Inflammatory macrophage (primary cell): Measurements from ENCODE around the gene TMEM176B.
"Not testable (repeated sequence)": the region's sequence is repeated elsewhere in the genome, so short reads cannot be mapped to it uniquely, and the experiment has no call there.

ENCODE experiments used
- DNase-seq, 2 donors: peaks; one replicate each; pipeline ENCODE4 v3.0.0-alpha.2; 2020 to 2022

TMEM176B gene

DNA sequence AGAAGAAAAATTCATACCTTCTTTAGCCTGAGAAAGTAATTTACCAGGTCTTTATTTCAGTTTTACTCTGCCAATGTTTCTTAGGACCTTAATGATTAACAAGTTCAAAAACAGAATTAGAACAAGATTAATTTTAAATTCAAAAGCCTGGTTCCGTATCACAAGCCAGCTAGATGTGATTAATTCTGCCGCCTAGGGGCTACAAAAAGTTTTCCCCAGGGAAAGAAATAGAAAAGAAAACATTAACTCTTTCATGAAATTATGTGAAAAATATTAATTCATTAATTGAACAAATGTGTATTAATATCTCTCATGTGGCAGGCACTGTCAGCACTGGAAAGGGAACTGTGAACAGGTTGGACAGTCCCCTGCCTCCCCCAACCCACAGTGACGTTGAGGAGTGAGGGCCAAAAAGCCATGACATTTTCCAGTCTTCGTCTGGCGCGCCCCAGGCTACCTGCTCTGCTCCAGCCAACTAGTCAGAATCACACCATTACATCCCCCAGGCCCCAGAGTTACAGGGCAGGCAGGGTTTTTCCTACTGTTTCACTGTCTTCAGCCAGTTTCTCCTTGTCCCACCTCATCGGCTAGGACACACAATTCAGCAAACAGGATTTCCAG lies 20.5 kb upstream of the TMEM176B start:
- no peak for DNase-seq

DNA sequence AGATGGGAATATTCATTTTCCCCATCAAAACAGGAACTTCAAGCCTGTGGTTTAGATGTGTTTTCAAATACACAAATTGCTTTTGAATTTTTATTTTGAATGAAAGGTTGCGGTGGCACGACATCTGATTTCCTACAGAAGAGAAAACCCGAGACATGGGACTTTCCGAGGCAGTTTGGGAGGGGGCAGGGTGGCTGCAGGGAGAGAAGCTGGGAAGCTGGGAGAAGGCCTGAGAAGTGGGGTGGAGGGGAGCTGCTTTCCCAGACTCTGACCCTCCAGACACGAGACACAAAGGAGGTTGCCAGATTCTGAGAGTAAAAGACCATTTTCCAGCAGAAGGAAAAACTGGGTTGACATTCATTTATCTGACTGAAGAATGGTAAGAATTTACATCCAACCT lies 20.0 kb upstream of the TMEM176B start:
- DNase-seq: no peak

DNA sequence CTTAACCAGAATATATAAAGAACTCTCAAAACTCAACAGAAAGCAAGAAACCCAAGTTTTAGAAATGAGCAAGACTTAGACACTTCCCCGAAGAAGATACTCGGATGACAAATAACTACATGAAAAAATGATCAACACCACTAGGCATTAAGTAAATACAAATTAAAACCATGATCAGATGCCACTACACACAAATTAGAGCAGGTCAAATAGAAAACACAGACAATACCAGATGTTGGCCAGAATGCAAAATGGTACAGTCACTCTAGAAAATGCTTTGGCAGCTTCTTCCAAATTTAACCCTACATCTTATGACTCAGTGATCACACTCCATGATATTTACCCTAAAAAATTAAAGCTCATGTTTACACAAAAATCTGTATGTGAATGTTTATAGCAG lies 18.8 kb upstream of the TMEM176B start:
- no peak for DNase-seq

DNA sequence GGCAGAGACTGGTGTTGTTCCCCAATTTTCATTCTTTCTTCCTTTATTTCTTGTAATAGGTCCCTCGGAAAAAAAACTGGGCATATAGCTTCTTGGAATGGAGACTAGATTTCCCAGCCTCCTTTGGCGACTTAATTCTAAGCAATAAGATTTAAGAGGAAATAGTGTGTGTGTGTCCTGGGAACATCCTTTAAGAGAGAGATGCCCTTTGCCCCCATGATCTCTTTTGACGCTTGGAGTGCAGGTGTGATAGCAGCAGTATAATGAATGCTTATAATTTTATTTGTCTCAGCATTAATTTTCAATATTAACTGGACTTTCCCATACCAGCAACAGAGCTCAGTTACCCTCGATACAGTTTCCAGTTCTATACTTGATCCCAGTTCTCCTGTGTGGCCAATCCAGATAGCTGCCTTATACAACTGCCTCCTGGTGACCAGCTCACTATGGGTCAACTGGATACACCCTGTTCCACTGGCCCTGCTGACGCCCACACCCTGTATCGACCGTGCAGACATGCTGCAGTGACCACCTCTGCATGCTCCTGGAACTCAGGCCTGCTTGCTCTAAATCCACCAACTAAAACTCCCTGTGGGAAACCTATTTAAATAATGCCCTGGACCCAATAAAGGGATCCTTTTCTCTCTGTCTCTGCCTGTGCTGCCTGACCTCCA lies 14.3 kb upstream of the TMEM176B start:
- no peak for DNase-seq

DNA sequence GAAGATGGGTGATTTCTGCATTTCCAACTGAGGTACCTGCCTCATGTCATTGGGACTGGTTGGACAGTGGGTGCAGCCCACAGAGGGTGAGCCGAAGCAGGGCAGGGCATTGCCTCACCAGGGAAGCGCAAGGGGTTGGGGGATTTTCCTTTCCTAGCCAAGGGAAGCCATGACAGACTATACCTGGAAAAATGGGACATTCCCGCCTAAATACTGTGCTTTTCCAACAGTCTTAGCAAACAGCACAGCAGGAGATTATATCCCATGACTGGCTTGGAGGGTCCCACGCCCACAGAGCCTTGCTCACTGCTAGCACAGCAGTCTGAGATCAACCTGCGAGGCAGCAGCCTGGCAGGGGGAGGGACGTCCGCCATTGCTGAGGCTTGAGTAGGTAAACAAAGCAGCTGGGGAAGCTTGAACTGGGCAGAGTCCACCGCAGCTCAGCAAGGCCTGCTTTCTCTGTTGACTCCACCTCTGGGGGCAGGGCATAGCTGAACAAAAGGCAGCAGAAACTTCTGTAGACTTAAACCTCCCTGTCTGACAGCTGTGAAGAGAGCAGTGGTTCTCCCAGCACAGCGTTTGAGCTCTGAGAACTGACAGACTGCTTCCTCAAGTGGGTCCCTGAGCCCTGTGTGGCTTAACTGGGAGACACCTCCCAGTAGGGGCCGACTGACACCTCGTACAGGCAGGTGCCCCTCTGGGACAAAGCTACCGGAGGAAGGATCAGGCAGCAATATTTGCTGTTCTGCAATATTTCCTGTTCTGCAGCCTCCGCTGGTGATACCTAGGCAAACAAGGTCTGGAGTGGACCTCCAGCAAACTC lies 7.7 kb upstream of the TMEM176B start:
- DNase-seq: not testable (repeated sequence)

DNA sequence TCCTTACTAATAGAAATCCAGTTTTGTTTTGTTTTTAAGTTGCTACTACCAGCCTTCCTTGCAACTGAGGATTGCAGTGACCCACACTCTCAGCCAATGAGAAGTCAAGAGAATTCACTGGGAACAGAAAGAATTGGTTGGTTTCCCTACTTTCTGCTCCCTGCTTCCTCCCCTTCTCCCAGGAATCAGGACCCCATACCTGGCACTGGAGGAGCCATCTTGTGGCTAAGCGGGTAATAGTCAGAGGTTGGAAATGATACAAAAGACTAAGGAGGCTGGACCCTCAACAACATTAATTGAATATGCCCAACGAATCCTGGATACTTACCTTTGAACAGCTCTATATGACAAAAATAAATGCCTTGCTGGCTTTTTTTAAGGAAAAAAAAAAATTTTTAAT lies 6.7 kb upstream of the TMEM176B start:
- no peak for DNase-seq

DNA sequence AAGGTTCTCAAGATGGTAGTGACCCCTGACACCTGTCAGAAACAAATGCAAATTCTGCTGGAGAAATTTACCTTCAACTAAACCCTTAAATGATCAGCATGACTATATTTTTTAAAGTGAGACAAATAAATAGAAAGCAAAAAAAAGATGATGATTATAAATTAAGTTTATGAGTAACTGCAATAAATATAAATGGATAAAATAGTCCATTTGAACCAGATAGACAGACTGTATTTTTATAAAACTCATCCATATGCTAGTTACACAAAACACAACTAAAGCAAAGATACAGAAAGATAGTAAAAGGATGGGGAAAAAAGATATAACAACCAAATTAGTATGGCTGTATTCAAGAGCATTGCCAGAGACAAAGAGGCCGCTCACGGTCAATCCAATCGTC lies 6.3 kb upstream of the TMEM176B start:
- DNase-seq: no peak

DNA sequence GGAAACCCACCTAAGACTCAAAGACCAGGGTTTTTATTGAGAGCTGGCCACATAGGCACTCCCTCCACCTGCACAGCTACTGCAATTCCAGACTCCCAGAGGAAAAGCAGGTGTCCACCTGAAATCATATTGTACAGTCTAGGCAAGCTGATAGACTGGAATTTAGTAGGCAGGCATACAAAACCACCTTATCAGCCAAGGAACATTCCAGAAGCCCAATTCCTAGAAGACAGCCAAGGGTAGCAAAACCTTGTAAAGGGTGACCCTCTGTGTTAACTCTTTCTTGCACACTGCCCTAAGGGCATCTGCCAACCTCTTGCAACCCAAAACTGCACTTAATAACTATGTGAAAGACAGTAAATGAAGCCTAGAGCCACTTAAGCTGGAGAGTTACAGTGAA lies 5.7 kb upstream of the TMEM176B start:
- no peak for DNase-seq

DNA sequence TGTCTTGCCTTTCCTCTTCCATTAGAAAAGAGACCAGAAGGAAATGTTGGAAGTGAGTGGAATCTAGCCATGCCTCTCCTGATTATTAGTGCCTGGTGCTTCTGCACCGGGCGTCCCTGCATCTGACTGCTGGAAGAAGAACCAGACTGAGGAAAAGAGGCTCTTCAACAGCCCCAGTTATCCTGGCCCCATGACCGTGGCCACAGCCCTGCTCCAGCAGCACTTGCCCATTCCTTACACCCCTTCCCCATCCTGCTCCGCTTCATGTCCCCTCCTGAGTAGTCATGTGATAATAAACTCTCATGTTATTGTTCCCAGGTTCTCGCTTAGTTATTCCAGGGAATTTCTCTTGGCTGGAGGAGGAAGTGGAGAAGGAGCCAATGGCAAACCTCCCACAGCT lies 4.6 kb upstream of the TMEM176B start:
- no peak for DNase-seq

DNA sequence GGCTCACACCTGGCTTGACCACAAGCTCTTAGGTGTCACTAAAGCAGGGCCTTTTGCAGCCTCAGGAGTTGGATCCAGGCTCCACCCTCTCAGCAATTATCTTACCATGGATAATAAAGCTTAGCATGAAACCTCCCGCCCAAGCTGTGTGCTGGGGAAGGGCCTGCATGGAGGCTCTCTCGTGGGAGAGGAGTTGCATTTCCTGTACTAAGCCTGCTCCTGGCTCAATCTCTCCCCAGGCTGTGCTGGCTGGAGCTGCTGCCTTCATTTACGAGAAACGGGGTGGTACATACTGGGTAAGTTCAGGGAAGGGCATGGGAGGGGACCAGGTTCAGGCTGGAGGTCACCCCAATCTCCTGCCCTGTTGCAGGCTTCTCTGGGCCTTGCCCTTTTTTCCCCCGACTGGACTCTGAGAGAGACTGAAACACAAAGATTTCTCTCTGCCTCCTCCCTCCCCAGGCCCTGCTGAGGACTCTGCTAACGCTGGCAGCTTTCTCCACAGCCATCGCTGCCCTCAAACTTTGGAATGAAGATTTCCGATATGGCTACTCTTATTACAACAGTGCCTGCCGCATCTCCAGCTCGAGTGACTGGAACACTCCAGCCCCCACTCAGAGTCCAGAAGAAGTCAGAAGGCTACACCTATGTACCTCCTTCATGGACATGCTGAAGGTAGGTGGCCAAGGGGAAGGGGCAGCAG lies 3.1 kb upstream of the TMEM176B start:
- DNase-seq: no peak

DNA sequence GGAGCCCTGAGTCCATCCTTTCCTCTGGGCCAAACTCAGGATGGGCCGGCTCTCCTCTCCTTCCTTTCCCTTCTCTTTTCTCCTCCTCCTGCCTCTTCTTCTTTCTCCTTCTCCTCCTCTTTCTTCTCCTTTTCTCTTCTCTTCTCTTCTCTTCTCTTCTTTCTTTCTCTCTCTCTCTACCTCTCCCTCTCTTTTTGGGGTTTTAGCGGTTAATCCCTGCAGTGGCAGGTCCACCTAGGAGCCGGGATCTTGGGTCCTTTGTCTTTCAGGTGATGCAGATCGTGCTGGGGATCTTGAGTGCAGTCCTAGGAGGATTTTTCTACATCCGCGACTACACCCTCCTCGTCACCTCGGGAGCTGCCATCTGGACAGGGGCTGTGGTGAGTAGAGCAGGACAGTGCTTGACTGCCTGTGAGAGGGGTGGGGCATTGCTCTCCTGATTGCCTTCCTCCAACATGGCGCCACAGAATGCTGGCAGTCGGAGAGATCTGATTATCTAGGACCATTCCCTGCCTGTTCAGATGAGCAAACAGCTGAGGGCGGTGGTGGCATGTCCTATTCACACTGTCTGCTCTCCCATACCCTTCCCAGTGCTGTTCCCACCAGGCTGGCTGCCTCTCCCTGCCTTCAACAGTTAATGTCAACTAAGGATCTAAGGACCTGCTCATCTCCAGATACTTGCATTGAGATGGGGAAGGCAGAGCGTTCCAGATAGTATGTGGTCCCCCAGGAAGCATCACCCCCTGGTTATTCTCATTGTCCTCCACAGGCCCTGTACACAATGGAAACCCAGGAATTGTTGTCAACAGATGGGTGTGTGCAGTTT lies 2.0 kb upstream of the TMEM176B start:
- no peak for DNase-seq

DNA sequence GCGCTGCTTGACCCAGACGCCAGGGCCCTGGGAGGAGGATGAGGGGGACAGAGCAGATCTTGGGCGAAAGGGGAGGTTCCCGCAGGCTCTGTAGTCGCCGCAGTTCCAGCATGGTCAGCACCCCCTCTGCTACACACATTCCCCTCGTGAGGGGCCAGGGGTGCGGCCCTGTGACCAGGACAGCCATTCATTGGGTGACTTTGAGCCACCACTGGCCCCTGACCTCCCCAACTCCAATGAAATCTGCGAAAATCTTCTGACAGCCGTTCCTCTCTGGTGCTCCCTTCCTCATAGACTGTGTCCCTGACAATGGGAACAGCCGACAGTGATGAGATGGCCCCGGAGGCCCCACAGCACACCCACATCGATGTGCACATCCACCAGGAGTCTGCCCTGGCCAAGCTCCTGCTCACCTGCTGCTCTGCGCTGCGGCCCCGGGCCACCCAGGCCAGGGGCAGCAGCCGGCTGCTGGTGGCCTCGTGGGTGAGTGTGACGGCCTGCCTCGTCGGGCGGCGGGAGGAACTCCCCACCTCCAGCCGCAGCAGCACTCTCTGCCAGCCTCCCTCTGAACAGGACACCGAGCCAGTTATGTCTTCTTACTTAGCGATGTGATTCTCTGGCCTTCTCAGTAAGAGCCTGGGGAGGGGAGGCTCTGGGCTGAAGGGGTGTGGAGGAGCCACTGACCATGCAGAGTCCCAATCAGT lies 1.2 kb upstream of the TMEM176B start:
- peak in 1 of 2 donors; percentile 24 for DNase-seq

DNA sequence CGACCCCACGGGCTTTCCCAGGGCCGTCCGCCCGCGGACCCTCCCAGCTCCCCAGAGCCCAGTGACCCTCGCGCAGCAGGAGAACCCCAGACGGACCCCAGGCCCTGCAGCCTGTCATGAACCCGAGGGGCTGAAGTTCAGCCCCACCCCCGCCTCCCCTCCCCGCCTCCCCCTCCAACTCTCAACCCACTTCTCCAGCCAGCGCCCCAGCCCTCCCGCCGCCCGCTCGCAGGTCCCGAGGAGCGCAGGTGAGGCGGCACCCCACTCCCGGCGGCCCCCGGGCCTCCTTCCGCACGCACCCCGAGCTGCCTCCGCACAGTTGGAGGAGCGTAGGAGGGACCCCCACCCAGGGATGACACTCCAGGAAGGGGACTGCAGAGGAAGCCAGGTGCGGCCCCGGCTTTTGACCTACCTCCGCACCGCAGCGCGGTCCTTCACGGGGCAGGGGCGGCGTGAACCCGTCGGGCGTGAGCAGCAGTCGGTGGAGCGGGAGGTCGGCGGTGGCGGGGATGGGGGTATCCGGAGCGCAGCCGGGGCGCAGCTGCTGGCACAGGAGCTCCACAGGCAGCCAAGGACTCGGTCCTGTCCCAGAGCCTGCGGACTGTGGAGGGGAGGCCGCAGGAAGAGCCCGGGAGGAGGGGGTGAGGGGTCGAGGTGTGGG lies 547 bp upstream of the TMEM176B start, which contains the start of gene TMEM176A:
Gene TMEM176A, plus strand, starts transcription at position 189 of the 661 bp plus-strand sequence. CDS start 782 bp downstream, outside the sequence.
- no peak for DNase-seq

DNA sequence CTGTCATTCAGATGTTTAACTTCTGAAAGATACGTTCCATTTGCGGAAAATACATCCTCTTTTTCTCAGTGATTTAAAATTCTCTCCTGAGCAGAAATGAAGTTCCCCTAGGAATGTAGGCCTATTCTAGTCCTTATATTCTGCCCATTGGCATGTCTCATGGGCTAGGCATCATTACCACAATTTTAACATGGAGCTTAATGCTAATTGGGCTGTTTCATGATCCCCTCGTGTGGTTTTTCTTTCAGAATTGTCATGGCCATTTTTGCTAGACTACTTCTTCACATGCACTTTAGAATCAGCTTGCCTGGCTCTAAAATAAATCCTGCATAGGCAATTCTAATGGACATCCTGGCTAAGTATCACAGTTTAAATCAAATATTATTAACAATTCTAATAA lies 1.0 kb downstream of the TMEM176B start:
- DNase-seq: no peak

DNA sequence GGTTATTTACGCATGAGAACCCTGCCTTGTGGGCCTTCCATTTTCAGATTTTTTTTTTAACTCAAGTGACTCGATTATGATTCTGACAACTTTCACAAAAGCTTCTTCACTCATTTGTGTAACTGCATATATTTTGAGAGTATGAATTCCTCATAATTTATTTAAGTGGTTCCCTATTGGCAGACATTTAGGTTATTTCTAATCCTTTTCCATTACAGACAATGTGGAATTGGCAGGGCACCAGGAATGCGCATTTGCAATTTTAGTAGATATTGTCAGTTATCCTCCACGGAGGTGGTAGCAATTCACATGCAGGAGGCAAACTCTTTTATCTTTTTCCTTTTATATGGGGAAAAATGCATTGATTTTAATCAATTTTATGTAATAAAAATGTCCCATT lies 2.5 kb downstream of the TMEM176B start:
- DNase-seq: no peak

DNA sequence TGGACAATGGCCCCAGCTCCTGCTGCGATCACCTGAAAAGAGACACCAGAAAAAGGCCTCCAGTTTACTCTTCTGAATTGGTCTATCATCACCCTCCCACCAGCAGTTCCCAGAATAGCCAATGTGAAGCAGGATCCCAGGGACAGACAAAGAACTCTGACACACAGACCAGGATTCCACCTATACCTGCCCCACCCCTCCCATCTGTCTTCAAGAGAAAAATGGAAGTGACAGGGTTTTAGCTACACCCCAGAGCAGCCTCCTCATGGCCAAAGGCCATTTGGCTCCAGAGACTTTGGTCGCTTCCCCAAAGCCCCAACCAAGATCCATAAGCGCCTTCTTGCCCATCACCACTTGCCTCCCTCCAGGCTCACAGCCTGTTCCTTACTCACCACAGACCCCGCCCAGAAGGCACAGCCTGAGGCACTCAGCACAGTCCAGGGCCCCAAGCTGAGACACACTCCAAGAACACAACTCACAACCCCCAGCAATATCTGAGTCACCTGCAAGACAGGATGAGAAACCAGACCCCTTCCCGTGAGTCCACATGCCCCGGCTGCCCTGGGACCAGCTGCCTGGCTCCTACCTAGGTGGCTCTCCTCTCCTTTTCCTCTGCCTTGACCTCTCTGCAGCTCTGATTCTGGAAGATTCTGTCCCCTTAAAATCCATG lies 6.5 kb downstream of the TMEM176B start:
- no peak for DNase-seq

DNA sequence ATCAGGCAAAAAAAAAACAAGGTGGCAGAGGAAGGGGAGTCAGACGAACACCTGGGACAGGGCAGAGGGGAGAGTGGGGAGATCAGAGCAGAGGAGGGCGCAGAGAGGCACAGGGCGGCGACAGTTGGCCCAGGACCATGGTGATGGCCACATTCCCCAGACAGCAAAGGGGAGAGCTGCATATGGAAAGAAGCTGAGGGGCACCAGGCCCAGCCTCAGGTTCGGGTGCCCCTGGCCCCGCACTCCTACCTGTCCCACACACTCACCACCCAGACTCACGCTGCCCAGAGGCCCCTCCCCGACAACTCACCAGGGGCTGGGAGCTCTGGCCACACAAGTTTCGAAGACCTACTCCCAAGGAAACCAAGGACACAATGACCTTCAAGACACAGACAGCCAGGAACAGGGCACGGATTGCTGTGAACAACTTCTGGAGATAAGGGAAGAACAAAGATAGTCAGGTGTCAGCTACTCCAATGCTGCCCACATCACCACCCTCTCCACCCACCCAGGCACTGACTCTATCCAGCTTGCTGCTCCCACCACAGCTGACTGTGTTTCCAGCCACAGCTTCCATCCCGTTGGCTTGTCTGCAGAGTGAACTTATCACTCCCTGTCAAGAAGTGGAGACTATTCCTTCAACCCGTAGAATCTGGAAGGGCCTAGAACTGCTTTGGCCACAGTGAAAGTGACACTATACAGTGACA lies 8.3 kb downstream of the TMEM176B start:
- DNase-seq: no peak

DNA sequence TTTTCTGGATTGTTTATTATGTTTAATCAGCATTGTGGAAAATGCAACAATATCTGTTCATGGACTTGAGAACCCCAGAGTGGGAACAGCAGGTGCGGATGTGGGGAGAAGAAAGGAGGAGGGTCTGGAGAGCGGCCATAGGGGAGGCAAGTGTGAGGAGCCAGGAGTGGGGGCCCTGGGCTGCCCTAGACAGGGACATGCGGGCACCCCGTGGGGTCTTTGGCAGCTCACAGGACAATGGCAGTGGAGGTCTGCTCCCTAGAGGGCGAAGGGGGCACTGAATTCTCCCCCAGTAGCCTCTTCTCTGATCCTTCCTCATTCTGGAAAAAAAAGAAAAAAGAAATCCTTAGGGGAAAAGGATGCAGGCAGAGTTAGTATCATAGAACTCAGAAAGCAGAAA lies 8.9 kb downstream of the TMEM176B start:
- no peak for DNase-seq

DNA sequence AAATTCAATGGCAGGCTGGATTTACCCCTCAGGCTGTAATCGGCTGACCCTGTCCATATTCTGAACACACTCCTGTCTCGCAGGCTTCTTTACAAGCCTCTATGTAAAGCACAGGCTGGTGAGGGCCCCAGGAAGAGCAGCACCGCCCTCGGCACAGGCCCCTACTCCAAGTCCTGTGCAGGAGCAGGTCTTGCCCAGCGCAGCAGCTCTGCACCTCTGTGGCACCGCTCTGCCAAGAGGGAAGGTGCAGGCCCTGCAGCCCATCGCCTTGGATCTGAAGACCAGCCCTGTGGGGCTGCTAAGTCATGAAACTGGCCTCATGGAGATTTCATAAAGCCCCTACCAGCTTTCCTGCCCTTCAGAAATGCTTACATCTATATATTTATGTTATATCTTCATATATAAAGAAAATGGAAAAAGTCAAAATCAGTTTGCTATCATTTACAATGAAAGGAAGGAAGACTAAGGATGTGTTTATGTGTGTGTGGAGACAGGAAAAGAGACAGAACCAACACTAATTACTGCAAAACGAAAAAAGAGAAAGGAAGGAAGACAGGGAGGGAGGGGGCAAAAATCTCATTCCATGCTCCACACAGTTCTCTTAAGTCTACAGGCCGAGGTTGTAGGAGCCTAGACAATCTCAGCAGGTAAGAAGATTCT lies 9.6 kb downstream of the TMEM176B start:
- DNase-seq: no peak
